Type B pancreatic cell (in vitro differentiated cells): ENCODE data around the gene OR5AU1. TPM values are rescaled to one million over a fixed set of nuclear protein-coding genes. Genes with fewer than 3 reads are reported as not detected.

Experiments used
- DNase-seq: peaks from one replicate; pipeline ENCODE4 v3.0.0; 2021; ENCODE audit warnings: mixed read lengths; ENCODE audit not compliant: unreplicated experiment; ENCODE audit errors: extremely low spot score
- H3K27ac Mint-ChIP-seq: 2 replicates; pipeline ENCODE4 v1.8.0; 2021; ENCODE audit warnings: mild to moderate bottlenecking, mixed read lengths
- H3K27me3 Mint-ChIP-seq: 2 replicates; pipeline ENCODE4 v1.8.0; 2021; ENCODE audit warnings: mixed read lengths
- H3K36me3 Mint-ChIP-seq: 2 replicates; pipeline ENCODE4 v1.8.0; 2021; ENCODE audit warnings: mixed read lengths
- H3K4me1 Mint-ChIP-seq: one replicate; pipeline ENCODE4 v1.8.0; 2021; ENCODE audit warnings: mixed read lengths; ENCODE audit not compliant: unreplicated experiment
- H3K4me3 Mint-ChIP-seq: 2 replicates; pipeline ENCODE4 v1.8.0; 2021; ENCODE audit warnings: mild to moderate bottlenecking, mixed read lengths
- H3K9me3 Mint-ChIP-seq: 2 replicates; pipeline ENCODE4 v1.8.0; 2021; ENCODE audit warnings: mixed read lengths
- total RNA-seq: library from RNA; stranded (reverse); gene quantifications from 2 replicates; pipeline ENCODE4 v1.2.1, GENCODE V29; 2021; ENCODE audit warnings: low replicate concordance
- TF ChIP-seq, protein P1 (sequence below): fragments of 200-600 bp; sonication (generic); conservative IDR thresholded peaks from 2 replicates; pipeline ENCODE4 v1.5.0; 2021; ENCODE audit warnings: antibody characterized with exemption, mild to moderate bottlenecking

OR5AU1 gene
- total RNA-seq, 1 donor from 2014 or later = not detected

DNA sequence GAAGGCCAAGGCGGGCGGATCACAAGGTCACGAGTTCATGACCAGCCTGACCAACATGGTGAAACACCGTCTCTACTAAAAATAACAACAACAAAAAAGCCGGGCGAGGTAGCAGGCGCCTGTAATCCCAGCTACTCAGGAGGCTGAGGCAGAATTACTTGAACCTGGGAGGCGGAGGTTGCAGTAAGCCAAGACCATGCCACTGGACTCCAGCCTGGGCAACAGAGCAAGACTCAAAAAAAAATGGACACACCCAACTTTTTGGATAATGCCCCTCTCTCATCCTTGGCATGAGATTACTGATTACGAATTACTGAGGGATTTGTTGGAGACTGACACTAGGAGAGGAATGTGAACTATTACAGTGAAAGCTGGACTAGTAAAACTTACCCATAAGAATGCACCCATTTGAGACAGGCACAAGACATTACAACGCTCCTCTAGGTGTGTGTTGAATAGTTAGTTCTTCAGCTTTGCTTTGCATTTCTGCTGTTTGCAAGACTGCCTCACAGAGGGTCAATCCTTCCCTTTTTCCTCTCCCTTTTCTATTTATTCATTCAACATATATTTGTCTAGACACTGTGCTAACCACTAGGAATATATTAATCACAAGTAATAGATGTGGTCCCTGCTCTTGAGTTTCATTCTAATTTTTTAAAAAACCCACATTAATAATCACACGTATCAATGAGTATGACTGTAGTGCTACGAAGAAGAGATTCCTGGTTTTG lies 46.0 kb upstream of the OR5AU1 start:
- Mint-ChIP-seq H3K4me3 (no peak overlapping the region), H3K27ac (no peak overlapping the region)

DNA sequence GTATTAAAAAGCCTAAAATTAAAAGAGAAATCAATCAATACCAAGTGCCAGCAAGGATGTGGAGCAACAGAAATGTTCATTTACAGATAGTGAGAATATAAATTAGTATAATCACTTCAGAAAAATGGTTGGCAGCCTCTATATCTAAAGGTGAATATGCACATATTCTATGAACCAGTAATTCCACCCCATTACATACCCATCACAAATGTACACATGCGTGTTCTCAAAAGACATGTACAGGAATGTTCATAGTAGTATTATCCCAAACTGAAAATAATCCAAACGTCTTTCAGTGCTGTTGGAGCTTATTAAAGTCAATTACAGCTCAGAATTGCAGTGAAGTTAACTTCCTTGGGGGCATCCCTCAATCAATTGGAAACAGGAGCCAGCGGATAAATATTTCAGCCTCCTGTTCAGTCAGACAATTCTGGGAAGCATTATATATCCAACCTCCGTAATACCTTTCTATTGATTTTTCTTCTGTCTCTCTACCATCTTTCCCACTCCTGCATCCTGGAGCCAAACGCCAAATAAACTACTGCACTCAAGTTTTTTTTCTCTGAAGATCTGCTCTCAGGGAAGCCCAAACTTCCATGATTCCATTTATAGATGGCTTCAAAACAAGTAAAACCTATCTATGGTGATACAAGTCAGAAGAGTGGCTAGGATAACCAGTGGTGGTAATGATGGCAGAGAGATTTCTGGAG lies 45.0 kb upstream of the OR5AU1 start:
- DNase-seq = no peak
- Mint-ChIP-seq H3K36me3 (peaks cover 19% of the 10 kb centered on the region), H3K4me3 (no peak overlapping the region), H3K4me1 (peaks cover 17% of the 10 kb centered on the region), H3K27ac (no peak overlapping the region), H3K27me3 (no peaks in the 10 kb centered on the region), H3K9me3 (peaks cover 8% of the 10 kb centered on the region)
- TF ChIP-seq, protein P1, sequence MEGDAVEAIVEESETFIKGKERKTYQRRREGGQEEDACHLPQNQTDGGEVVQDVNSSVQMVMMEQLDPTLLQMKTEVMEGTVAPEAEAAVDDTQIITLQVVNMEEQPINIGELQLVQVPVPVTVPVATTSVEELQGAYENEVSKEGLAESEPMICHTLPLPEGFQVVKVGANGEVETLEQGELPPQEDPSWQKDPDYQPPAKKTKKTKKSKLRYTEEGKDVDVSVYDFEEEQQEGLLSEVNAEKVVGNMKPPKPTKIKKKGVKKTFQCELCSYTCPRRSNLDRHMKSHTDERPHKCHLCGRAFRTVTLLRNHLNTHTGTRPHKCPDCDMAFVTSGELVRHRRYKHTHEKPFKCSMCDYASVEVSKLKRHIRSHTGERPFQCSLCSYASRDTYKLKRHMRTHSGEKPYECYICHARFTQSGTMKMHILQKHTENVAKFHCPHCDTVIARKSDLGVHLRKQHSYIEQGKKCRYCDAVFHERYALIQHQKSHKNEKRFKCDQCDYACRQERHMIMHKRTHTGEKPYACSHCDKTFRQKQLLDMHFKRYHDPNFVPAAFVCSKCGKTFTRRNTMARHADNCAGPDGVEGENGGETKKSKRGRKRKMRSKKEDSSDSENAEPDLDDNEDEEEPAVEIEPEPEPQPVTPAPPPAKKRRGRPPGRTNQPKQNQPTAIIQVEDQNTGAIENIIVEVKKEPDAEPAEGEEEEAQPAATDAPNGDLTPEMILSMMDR = no peak

More for the DNA sequence above, 46.0 kb upstream of the OR5AU1 start:
- H3K27me3 Mint-ChIP-seq = no peaks in the 10 kb centered on the region
- no peak for DNase-seq
- peaks cover 17% of the 10 kb centered on the region for H3K4me1 Mint-ChIP-seq
- H3K36me3 Mint-ChIP-seq = peaks cover 27% of the 10 kb centered on the region
- peaks cover 8% of the 10 kb centered on the region for H3K9me3 Mint-ChIP-seq
- TF ChIP-seq, protein P1 = no peak

DNA sequence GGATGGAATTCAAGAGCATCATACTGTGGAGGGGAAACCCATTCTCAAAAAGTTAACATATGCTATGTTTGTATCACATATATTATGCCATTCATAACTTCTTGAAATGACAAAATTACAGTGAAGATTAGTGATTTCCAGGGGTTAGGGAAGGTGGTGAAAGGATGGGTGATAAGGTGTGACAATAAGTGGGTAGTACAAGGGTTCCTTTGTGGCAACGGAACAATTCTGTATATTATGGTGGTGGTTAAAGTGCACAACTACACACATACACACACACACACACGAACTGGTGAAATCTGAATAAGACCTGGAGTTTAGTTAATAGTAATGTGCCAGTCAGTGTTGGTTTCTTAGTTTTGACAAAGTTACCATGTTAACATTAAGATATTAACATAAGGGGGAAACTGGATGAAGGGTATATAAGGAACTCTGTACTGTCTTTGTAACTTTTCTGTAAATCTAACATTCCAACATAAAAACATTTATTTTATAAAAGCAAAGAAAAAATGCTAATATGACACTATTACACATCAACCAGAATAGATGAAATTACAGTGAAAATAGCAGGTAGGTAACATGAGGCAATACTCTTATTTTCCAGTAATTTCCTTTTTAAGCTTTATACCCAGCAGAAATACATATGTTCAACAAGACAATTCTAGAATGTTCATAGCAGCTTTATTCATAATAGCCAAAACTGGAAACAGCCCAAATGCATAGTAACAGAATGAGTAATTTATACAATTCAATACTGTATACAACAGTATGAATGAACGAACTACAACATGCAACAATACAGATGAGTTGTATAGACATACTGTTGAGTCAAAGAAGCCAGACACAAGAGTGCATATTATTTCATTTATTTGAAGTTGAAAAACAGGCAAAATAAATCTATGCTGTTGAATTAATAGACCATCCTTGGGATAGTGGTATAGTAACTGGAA lies 44.0 kb upstream of the OR5AU1 start:
- Mint-ChIP-seq H3K27me3 (no peaks in the 10 kb centered on the region), H3K4me3 (no peak overlapping the region), H3K4me1 (peaks cover 17% of the 10 kb centered on the region), H3K9me3 (peaks cover 8% of the 10 kb centered on the region), H3K36me3 (peaks cover 19% of the 10 kb centered on the region), H3K27ac (no peak overlapping the region)
- TF ChIP-seq, protein P1 = no peak
- DNase-seq = no peak

DNA sequence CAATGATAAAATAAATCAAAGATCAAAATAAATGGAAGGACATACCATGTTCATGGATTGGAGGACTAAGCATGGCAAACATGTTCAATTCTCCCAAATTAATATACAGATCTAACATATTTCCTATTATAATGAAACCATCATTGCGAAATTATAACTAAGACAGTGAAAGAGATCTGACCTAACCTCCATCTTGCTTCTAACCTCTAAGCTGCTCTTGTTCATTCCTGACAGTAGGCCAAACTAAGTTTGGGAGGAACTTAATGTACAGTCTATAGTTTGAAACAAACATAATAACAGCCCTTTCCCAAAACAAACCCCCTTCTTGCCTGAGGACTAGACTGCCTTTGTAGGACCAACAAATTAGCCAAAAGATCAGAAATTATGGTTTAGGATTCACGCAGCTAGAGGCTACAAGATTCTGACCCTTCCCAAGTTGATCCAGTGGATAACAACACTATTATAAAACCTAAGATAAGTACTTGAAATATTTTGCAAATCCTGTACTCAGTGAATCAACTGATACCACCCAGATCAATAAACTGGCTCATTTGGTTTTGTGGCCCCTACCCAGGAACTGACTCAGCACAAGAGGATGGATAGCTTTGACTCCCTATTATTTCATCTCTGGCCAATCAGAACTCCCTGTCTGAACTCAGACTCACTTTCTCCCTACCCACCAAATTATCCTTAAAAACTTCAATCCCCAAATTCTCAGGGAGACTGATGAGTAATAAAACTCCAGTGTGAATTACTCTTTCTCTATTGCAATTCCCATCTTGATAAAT lies 41.7 kb upstream of the OR5AU1 start:
- Mint-ChIP-seq H3K27ac (no peak overlapping the region), H3K36me3 (peaks cover 6% of the 10 kb centered on the region), H3K4me3 (no peak overlapping the region), H3K27me3 (peaks cover 2% of the 10 kb centered on the region), H3K4me1 (peaks cover 7% of the 10 kb centered on the region), H3K9me3 (peaks cover 8% of the 10 kb centered on the region)
- DNase-seq = no peak
- TF ChIP-seq, protein P1 = no peak

DNA sequence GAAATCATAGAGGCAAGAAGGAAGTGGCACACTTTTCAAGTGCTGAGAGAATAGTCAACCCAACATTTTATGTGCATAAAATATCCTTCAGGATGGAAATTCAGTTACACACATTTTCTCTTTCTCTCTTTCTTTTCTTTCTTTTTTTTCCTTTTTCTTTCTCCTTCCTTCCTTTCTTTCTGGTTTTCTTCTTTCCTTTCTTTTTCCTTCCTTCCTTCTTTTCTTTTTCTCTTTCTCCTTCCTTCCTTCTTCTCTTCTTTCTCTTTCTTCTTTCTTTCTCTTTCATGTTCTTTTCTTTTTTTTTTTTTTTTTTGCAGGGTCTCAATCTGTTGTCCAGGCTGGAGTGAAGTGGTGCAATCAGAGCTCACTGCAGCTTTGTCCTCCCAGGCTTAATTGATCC lies 38.7 kb upstream of the OR5AU1 start:
- H3K4me3 Mint-ChIP-seq = no peak overlapping the region
- TF ChIP-seq, protein P1 = no peak

More for the DNA sequence above, 38.7 kb upstream of the OR5AU1 start:
- Mint-ChIP-seq H3K36me3 (no peaks in the 10 kb centered on the region), H3K27ac (no peak overlapping the region), H3K27me3 (peaks cover 2% of the 10 kb centered on the region), H3K4me1 (no peaks in the 10 kb centered on the region), H3K9me3 (peaks cover 8% of the 10 kb centered on the region)
- DNase-seq = no peak
